ENCODE measurements around the gene WASL. TPM values are rescaled to one million over a fixed set of nuclear protein-coding genes. Genes with fewer than 3 reads are reported as not detected.
"Not testable (repeated sequence)": the region's sequence is repeated elsewhere in the genome, so short reads cannot be mapped to it uniquely, and the experiment has no call there.

The WASL gene
- total and polyA plus RNA-seq, 7 donors, result 17.6 to 37.8 (median 31.0) TPM

DNA sequence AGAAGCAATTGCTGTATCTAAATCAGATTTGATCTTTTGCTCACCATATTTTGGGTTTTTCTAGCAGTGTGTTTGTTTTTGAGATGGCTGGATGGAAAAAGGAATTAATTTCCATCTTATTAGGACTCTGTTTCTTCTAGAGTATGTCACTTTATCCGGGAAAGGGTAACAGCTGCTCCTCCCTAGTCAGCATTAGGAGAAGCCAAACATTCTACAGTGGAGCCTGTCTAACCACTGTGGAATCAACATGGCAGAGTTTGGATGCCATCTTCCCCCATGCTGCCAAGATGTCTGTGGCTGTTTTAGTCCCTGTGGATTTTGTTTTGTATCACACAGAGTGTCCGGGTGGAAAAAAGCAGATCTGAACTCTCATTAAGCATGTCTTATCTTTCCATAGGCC, 109.2 kb downstream of the WASL start:
- DNase-seq (no peak), ATAC-seq (peak in 3 of 4 donors; percentile 51 to 66 (median 61))
- intact Hi-C loops (cut with DNase I), result loop anchor here (2.0 to 10.0 kb wide), 6 partner anchors 37 to 225 kb away; partner anchors contain the start of gene ASB15 (in 1 of the 2)
- WGBS, 3 donors, result 27 to 46% (median 27%) methylated on average over 2 of the region's 2 CpGs
- TF ChIP-seq, protein P1, sequence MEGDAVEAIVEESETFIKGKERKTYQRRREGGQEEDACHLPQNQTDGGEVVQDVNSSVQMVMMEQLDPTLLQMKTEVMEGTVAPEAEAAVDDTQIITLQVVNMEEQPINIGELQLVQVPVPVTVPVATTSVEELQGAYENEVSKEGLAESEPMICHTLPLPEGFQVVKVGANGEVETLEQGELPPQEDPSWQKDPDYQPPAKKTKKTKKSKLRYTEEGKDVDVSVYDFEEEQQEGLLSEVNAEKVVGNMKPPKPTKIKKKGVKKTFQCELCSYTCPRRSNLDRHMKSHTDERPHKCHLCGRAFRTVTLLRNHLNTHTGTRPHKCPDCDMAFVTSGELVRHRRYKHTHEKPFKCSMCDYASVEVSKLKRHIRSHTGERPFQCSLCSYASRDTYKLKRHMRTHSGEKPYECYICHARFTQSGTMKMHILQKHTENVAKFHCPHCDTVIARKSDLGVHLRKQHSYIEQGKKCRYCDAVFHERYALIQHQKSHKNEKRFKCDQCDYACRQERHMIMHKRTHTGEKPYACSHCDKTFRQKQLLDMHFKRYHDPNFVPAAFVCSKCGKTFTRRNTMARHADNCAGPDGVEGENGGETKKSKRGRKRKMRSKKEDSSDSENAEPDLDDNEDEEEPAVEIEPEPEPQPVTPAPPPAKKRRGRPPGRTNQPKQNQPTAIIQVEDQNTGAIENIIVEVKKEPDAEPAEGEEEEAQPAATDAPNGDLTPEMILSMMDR (IDR thresholded peaks at IDR 0.05), result no peak
- H3K36me3 ChIP-seq (ENCODE audit: insufficient read depth in 1 of 2, low read depth in 1 of 2), result no peaks in the 10 kb centered on the region
- H3K9me3 ChIP-seq, result no peaks in the 10 kb centered on the region
- peak overlapping the region; percentile 6 for H3K4me3 ChIP-seq
- H3K27ac ChIP-seq, result peak overlapping the region; percentile 69
- no peaks in the 10 kb centered on the region for H3K27me3 ChIP-seq (ENCODE audit: insufficient read depth in 3 of 3, low read length in 2 of 3)
- H3K4me1 ChIP-seq, result peaks cover 64% of the 10 kb centered on the region

DNA sequence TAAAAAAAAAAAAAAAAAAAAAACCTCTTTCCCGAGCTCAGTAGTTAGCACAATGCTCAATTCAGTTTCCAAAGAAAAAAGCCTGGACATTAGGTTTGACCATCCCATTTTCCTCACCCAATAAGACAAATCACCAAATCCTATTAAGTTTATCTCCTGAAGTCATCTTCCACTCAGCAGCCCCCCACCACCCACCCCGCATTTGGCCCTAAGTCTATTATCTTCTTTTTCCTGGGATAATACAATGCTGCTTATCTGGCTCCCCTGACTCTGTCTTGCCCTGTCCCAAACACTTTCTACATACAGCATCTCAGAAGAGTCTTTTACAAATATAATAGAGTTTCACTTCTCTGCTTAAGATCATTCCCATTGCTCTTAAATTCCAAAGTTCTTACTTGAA, 110.9 kb downstream of the WASL start:
- DNase-seq (no peak), ATAC-seq (no peak)
- WGBS, 3 donors, result 77 to 82% (median 79%) methylated on average over 2 of the region's 2 CpGs
- Histone ChIP-seq H3K27me3 (ENCODE audit: insufficient read depth in 3 of 3, low read length in 2 of 3) (no peaks in the 10 kb centered on the region), H3K4me1 (peaks cover 65% of the 10 kb centered on the region), H3K36me3 (ENCODE audit: insufficient read depth in 1 of 2, low read depth in 1 of 2) (no peaks in the 10 kb centered on the region), H3K9me3 (no peaks in the 10 kb centered on the region), H3K4me3 (no peak overlapping the region), H3K27ac (peak overlapping the region; percentile 69)
- TF ChIP-seq, protein P1 (IDR thresholded peaks at IDR 0.05), result no peak
- intact Hi-C loops (cut with DNase I), result loop anchor here (2.0 to 10.0 kb wide), 6 partner anchors 36 to 227 kb away; partner anchors contain the start of gene ASB15 (in 1 of the 2)

DNA sequence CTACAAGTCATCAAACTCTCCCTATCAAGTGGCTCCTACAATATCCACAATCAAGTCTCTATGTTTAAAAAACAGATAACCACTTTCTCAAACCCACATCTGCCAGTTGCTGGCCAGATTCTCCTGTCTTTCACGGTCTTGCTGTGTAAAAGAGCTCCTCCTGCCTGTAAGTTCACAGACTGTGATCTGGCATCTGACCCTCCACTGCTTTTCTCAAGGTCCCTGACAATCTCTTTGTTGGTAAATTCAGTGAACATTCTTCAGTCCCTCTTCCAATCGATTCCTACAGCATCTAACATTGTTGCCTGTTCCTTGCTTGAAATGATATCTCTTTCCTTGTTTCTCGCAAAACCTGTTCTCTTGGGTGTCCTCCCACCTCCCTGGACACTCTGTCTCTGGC, 111.6 kb downstream of the WASL start:
- ATAC-seq, result peak in 1 of 4 donors; percentile 31
- TF ChIP-seq, protein P1 (IDR thresholded peaks at IDR 0.05), result peak; percentile 20
- 29 to 48% (median 38%) methylated on average over 3 of the region's 3 CpGs for WGBS, 3 donors

DNA sequence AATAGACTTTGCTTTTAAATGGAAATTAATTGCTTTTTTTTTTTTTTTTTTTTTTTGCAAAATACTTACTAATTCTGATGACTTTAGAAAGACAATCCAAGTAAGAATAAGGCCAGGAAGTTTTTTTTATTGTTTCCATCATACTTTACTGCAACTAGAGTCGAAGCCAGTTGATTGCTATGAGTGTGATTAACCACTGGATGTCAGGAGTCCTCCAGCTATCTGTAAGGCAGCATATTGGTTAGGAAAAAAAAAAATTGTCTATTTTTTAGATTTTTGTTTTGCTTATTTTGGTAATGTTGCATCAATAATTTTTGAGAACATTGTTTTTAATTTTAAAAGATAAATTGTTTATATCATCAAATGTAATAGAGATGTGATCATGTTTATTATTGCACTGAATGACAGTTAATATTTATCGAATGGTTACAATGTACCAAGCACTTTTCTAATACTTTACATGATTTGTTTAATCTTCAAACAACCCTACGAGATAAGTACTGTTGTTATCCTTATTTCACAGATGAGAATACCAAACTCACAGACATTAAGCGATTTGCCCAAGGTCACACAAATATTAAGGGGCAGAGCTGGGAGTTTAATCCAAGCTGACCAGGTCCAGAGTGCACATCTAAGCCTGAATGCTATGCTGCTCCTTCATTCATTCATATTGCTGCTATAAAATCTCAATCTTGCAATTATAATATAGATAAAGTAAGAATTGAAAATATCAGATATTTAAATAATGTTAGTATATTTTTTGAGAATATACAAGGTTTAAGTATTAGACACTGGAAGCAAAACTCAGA, 113.0 kb downstream of the WASL start:
- Histone ChIP-seq H3K4me1 (peaks cover 50% of the 10 kb centered on the region), H3K27ac (peak overlapping the region; percentile 69), H3K4me3 (no peak overlapping the region), H3K9me3 (no peaks in the 10 kb centered on the region), H3K27me3 (ENCODE audit: insufficient read depth in 3 of 3, low read length in 2 of 3) (no peaks in the 10 kb centered on the region), H3K36me3 (ENCODE audit: insufficient read depth in 1 of 2, low read depth in 1 of 2) (no peaks in the 10 kb centered on the region)
- ATAC-seq (peak; percentile 54 to 84 (median 72)), DNase-seq (no peak)
- 44 to 49% (median 46%) methylated on average over 4 of the region's 4 CpGs for WGBS, 3 donors
- intact Hi-C loops (cut with DNase I), result loop anchor here (2.0 to 10.0 kb wide), 6 partner anchors 33 to 67 kb away; partner anchors contain the start of gene ASB15 (in 1 of the 2)
- TF ChIP-seq, protein P1 (IDR thresholded peaks at IDR 0.05), result peak; percentile 75

More for the DNA sequence above, 111.6 kb downstream of the WASL start:
- Histone ChIP-seq H3K9me3 (no peaks in the 10 kb centered on the region), H3K36me3 (ENCODE audit: insufficient read depth in 1 of 2, low read depth in 1 of 2) (no peaks in the 10 kb centered on the region), H3K27me3 (ENCODE audit: insufficient read depth in 3 of 3, low read length in 2 of 3) (no peaks in the 10 kb centered on the region), H3K27ac (peak overlapping the region; percentile 69), H3K4me1 (peaks cover 58% of the 10 kb centered on the region), H3K4me3 (peak overlapping the region; percentile 15)
- DNase-seq, result no peak
- intact Hi-C loops (cut with DNase I), result loop anchor here (5.0 to 10.0 kb wide), 5 partner anchors 35 to 65 kb away; partner anchors contain the start of gene ASB15 (in 1 of the 2)

DNA sequence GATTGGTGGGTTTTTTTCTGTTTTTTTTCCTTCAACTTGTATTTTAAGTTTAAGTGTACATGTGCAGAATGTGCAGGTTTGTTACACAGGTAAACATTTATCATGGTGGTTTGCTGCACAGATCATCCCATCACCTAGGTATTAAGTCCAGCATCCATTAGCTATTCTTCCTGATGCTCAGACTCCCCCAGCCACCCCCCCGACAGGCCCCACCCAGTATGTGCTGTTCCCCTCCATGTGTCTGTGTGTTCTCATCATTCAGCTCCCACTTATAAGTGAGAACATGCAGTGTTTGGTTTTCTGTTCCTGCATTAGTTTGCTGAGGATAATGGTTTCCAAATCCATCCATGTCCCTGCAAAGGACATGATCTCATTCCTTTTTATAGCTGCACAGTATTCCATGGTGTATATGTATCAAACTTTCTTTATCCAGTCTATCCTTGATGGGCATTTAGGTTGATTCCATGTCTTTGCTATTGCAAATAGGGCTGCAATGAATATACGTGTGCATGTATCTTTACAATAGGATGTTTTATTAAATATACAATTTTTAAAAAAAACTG, 114.7 kb downstream of the WASL start:
- WGBS, 3 donors, result 68 to 95% (median 85%) methylated on average over 2 of the region's 2 CpGs
- peak in 1 of 4 donors; percentile 61 for ATAC-seq

More for the DNA sequence above, 114.7 kb downstream of the WASL start:
- not testable (repeated sequence) for H3K27me3 ChIP-seq (ENCODE audit: insufficient read depth in 3 of 3, low read length in 2 of 3); DNase-seq; H3K9me3 ChIP-seq; H3K4me3 ChIP-seq; H3K36me3 ChIP-seq (ENCODE audit: insufficient read depth in 1 of 2, low read depth in 1 of 2)
- H3K27ac ChIP-seq, result peak overlapping the region; percentile 69
- intact Hi-C loops (cut with DNase I), result loop anchor here (2.0 to 10.0 kb wide), 3 partner anchors 51 to 69 kb away; no protein-coding TSS in a partner anchor
- peaks cover 63% of the 10 kb centered on the region for H3K4me1 ChIP-seq

Data from psoas muscle (tissue), 8 donors.